Measurements from ENCODE around the gene GRIK4.
"Not testable (repeated sequence)": the region's sequence is repeated elsewhere in the genome, so short reads cannot be mapped to it uniquely, and the experiment has no call there.

GRIK4 gene

DNA sequence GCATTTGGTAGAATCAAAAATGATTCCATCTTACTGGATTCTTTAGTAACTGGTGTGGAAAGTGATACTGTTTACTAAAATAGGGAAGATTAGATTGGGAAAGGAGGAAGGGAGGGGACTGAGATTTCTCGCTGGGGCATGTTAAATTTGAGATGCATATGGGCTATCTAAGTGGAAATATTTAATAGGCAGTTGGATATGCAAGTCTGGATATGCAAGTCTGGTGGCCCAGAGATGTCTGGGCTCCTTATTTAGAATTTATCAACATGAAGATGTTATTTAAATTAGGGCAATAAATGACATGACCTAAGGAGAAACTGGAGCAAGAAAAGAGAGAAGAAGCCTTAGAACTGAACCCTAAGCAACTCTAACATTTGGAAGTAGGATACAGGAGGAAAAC is 495.4 kb downstream of the GRIK4 start:
- no peak overlapping the region for H3K4me3 ChIP-seq (ENCODE audit: low read length in 2 of 2)
- no peaks in the 10 kb centered on the region for H3K36me3 ChIP-seq (ENCODE audit: control insufficient read depth in 2 of 2, insufficient read depth in 2 of 2, low read length in 2 of 2)
- H3K27ac ChIP-seq (ENCODE audit: low read depth in 2 of 2, low read length in 2 of 2), result no peak overlapping the region
- no peaks in the 10 kb centered on the region for H3K27me3 ChIP-seq (ENCODE audit: control insufficient read depth in 2 of 2, insufficient read depth in 2 of 2, low read length in 2 of 2)
- H3K9me3 ChIP-seq (ENCODE audit: control insufficient read depth in 2 of 2, low read length in 2 of 2), result no peaks in the 10 kb centered on the region
- no peak overlapping the region for H3K9ac ChIP-seq (ENCODE audit: low read depth in 1 of 2, low read length in 2 of 2)
- no peaks in the 10 kb centered on the region for H3K4me1 ChIP-seq (ENCODE audit: control insufficient read depth in 2 of 2, insufficient read depth in 2 of 2, low read length in 2 of 2)

DNA sequence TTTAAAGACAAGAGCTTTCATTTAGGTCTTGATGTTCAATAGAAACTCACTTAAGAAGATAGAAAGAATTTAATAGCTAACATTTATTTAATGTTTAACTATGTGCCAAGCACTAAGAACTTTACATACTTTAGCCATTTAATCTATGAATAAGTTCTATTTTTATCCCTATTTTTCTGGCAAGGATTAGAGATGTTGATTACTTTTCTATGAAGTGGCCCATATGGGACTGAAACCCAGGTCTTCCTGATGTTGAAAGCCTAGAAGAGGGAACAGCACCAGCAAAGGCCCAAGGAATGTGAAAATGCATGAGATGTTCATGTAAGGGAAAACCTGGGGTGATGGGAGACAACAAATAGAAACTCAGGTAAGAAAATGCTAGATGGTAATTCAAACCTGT is 497.0 kb downstream of the GRIK4 start:
- H3K36me3 ChIP-seq (ENCODE audit: control insufficient read depth in 2 of 2, insufficient read depth in 2 of 2, low read length in 2 of 2), result no peaks in the 10 kb centered on the region
- no peaks in the 10 kb centered on the region for H3K4me1 ChIP-seq (ENCODE audit: control insufficient read depth in 2 of 2, insufficient read depth in 2 of 2, low read length in 2 of 2)
- no peaks in the 10 kb centered on the region for H3K27me3 ChIP-seq (ENCODE audit: control insufficient read depth in 2 of 2, insufficient read depth in 2 of 2, low read length in 2 of 2)
- H3K9me3 ChIP-seq (ENCODE audit: control insufficient read depth in 2 of 2, low read length in 2 of 2), result no peaks in the 10 kb centered on the region
- no peak overlapping the region for H3K4me3 ChIP-seq (ENCODE audit: low read length in 2 of 2)
- H3K9ac ChIP-seq (ENCODE audit: low read depth in 1 of 2, low read length in 2 of 2), result no peak overlapping the region
- H3K27ac ChIP-seq (ENCODE audit: low read depth in 2 of 2, low read length in 2 of 2), result no peak overlapping the region

DNA sequence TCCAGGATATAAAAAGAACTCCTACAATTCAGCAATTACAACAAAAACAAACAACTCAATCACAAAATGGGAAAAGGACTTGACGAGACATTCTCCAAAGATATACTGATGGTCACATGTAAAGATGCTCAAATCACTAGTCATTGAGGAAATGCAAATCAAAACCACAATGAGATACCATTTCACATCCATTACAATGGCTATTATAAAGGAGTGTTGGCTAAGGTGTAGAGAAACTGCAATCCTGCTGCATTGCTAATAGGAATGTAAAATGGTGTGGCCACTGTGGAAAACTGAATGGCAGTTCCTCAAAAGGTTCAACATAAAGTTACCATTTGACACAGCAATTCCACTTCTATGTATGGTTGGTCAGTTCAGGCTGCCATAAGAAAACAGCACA is 500.5 kb downstream of the GRIK4 start:
- H3K27ac ChIP-seq (ENCODE audit: low read depth in 2 of 2, low read length in 2 of 2), result no peak overlapping the region
- no peaks in the 10 kb centered on the region for H3K36me3 ChIP-seq (ENCODE audit: control insufficient read depth in 2 of 2, insufficient read depth in 2 of 2, low read length in 2 of 2)
- no peak overlapping the region for H3K9ac ChIP-seq (ENCODE audit: low read depth in 1 of 2, low read length in 2 of 2)
- H3K4me1 ChIP-seq (ENCODE audit: control insufficient read depth in 2 of 2, insufficient read depth in 2 of 2, low read length in 2 of 2), result no peaks in the 10 kb centered on the region
- H3K9me3 ChIP-seq (ENCODE audit: control insufficient read depth in 2 of 2, low read length in 2 of 2), result no peaks in the 10 kb centered on the region
- no peaks in the 10 kb centered on the region for H3K27me3 ChIP-seq (ENCODE audit: control insufficient read depth in 2 of 2, insufficient read depth in 2 of 2, low read length in 2 of 2)
- H3K4me3 ChIP-seq (ENCODE audit: low read length in 2 of 2), result no peak overlapping the region

DNA sequence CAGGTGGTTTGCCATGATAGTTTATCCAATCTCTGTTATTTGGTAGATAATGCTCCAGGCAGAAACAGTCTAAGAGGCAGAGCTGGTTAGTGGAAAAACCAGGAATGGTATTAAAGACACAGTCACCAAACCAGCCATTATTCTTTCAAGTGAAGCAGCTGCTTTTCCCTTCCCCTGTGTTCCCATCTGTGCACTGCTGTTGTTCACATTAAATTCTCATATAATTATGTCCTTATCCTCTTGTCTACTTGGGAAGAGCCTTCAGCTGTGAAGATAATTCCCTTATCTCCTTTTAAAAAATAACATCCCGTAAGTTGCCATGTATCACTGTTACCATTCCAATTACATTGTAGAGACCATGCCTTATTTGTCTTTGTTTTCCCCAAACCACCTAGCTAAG is 507.2 kb downstream of the GRIK4 start:
- no peak overlapping the region for H3K4me3 ChIP-seq (ENCODE audit: low read length in 2 of 2)
- H3K27ac ChIP-seq (ENCODE audit: low read depth in 2 of 2, low read length in 2 of 2), result no peak overlapping the region
- no peaks in the 10 kb centered on the region for H3K27me3 ChIP-seq (ENCODE audit: control insufficient read depth in 2 of 2, insufficient read depth in 2 of 2, low read length in 2 of 2)
- H3K9ac ChIP-seq (ENCODE audit: low read depth in 1 of 2, low read length in 2 of 2), result no peak overlapping the region
- no peaks in the 10 kb centered on the region for H3K9me3 ChIP-seq (ENCODE audit: control insufficient read depth in 2 of 2, low read length in 2 of 2)
- H3K36me3 ChIP-seq (ENCODE audit: control insufficient read depth in 2 of 2, insufficient read depth in 2 of 2, low read length in 2 of 2), result no peaks in the 10 kb centered on the region
- H3K4me1 ChIP-seq (ENCODE audit: control insufficient read depth in 2 of 2, insufficient read depth in 2 of 2, low read length in 2 of 2), result peaks cover 0 to 2% of the 10 kb centered on the region in 2 donors

DNA sequence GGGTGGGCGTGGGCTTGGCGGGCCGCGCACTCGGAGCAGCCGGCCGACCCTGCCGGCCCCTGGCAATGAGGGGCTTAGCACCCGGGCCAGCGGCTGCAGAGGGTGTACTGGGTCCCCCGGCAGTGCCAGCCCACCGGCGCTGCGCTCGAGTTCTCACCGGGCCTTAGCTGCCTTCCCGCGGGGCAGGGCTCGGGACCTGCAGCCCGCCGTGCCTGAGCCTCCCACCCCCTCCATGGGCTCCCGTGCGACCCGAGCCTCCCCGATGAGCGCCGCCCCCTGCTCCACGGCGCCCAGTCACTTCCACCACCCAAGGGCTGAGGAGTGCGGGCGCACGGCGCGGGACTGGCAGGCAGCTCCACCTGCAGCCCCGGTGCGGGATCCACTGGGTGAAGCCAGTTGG is 510.2 kb downstream of the GRIK4 start:
- H3K27me3 ChIP-seq (ENCODE audit: control insufficient read depth in 2 of 2, insufficient read depth in 2 of 2, low read length in 2 of 2), result not testable (repeated sequence)

DNA sequence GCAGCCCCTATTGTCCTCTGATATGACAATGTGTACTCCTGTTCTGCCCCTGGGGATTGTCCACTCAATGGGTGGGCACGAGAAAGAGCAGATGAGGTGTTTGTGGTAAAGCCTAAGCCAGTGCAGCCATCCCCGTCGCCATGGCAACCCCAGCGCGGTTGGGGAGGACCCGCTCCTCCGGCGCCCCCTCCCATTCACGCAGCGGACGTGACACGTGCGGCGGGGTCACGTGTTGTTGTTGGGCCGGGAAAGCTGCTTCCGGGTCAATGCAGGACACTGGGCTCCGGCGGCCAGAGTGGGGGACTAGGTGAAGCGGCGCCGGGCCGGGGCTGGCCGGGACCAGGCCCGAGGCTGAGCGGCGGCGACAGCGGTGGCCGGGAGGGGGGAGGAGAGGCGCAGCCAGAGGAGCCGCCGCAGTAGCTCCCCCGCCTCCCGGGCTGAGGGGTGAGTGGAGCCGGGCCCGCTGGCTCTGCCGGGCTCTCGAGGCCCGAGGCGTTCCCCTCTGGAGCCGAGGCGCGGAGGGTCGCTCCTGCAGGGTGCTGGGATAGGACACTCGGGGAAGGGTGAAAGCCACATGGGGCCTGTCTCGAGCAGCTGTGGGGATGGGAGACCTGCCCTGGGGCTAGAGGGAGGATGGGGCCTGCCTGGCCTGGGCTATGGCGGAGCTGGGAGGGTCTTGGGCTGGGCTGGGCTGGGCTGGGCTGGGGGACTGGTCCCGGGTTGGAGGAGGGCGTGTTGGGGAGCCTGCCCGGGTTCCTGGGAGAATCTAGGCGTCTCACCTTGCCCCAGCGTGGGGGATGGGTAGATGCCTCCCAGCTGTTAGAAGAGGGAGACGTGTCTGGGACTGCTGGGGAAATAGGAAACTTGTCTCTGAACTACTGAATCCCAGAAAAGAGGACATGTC is 512.6 kb downstream of the GRIK4 start, which contains the start of gene TBCEL:
TSS of gene TBCEL (plus strand) at position 255 of the 904 bp plus-strand sequence. CDS start 21,589 bp downstream, outside the sequence.
- H3K27me3 ChIP-seq (ENCODE audit: control insufficient read depth in 2 of 2, insufficient read depth in 2 of 2, low read length in 2 of 2), result no peaks in the 10 kb centered on the region
- peaks cover 8 to 12% of the 10 kb centered on the region in 2 donors for H3K4me1 ChIP-seq (ENCODE audit: control insufficient read depth in 2 of 2, insufficient read depth in 2 of 2, low read length in 2 of 2)
- peak within 1 kb of the TSS; percentile 60 to 63 for H3K9ac ChIP-seq (ENCODE audit: low read depth in 1 of 2, low read length in 2 of 2)
- peak within 1 kb of the TSS; percentile 76 to 85 for H3K4me3 ChIP-seq (ENCODE audit: low read length in 2 of 2)
- H3K9me3 ChIP-seq (ENCODE audit: control insufficient read depth in 2 of 2, low read length in 2 of 2), result no peaks in the 10 kb centered on the region
- no peak within 1 kb of the TSS for H3K27ac ChIP-seq (ENCODE audit: low read depth in 2 of 2, low read length in 2 of 2)
- no peaks in the 10 kb centered on the region for H3K36me3 ChIP-seq (ENCODE audit: control insufficient read depth in 2 of 2, insufficient read depth in 2 of 2, low read length in 2 of 2)

More for the DNA sequence above, 510.2 kb downstream of the GRIK4 start:
- not testable (repeated sequence) for H3K9me3 ChIP-seq (ENCODE audit: control insufficient read depth in 2 of 2, low read length in 2 of 2); H3K27ac ChIP-seq (ENCODE audit: low read depth in 2 of 2, low read length in 2 of 2); H3K36me3 ChIP-seq (ENCODE audit: control insufficient read depth in 2 of 2, insufficient read depth in 2 of 2, low read length in 2 of 2); H3K9ac ChIP-seq (ENCODE audit: low read depth in 1 of 2, low read length in 2 of 2); H3K4me3 ChIP-seq (ENCODE audit: low read length in 2 of 2)
- H3K4me1 ChIP-seq (ENCODE audit: control insufficient read depth in 2 of 2, insufficient read depth in 2 of 2, low read length in 2 of 2), result peaks cover 8 to 12% of the 10 kb centered on the region in 2 donors

DNA sequence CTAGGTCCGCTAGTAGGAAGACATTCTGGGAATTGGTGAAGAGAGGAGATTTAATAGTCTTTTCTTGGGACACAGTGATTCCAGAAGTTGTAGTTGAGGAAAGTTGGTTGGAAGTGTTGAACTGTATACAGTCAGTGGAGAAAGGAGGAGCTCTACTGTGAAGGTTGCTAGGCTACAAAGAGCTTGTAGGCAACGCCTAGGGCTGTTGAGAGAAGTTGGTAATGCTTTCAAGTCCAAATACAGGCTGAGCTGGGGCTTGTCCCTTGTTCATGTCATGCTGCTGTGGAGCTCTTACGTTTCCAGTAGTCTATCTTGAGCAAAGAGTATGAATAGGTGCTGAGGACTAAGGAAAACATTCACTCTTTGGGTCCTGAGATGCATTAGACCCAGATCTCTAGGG is 513.4 kb downstream of the GRIK4 start:
- Histone ChIP-seq H3K27ac (ENCODE audit: low read depth in 2 of 2, low read length in 2 of 2) (no peak overlapping the region), H3K9me3 (ENCODE audit: control insufficient read depth in 2 of 2, low read length in 2 of 2) (no peaks in the 10 kb centered on the region), H3K36me3 (ENCODE audit: control insufficient read depth in 2 of 2, insufficient read depth in 2 of 2, low read length in 2 of 2) (no peaks in the 10 kb centered on the region), H3K9ac (ENCODE audit: low read depth in 1 of 2, low read length in 2 of 2) (peak overlapping the region in 1 of 2 donors; percentile 29), H3K27me3 (ENCODE audit: control insufficient read depth in 2 of 2, insufficient read depth in 2 of 2, low read length in 2 of 2) (no peaks in the 10 kb centered on the region), H3K4me3 (ENCODE audit: low read length in 2 of 2) (peak overlapping the region; percentile 76 to 85), H3K4me1 (ENCODE audit: control insufficient read depth in 2 of 2, insufficient read depth in 2 of 2, low read length in 2 of 2) (peaks cover 8 to 12% of the 10 kb centered on the region in 2 donors)

DNA sequence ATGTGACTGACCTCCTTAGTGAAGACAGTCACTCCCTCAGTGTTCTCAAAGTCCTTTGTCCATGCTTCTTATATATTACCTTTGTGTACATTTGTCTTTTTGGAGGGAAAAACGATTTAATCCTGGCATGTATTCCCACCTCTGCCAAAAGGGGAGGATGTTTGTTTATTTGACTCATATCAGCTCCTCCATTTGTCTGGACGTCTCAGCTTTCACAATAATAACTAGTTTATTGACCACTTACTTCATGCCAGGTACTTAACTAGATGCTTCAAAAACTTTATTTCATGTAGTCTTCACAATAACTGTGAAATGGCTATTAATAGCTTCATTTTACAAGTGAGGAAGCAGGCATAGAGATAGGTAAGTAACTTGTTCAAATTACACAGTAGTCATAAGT is 517.6 kb downstream of the GRIK4 start:
- no peak overlapping the region for H3K4me3 ChIP-seq (ENCODE audit: low read length in 2 of 2)
- H3K27me3 ChIP-seq (ENCODE audit: control insufficient read depth in 2 of 2, insufficient read depth in 2 of 2, low read length in 2 of 2), result no peaks in the 10 kb centered on the region
- no peaks in the 10 kb centered on the region for H3K9me3 ChIP-seq (ENCODE audit: control insufficient read depth in 2 of 2, low read length in 2 of 2)
- H3K4me1 ChIP-seq (ENCODE audit: control insufficient read depth in 2 of 2, insufficient read depth in 2 of 2, low read length in 2 of 2), result peaks cover 8 to 9% of the 10 kb centered on the region in 2 donors
- no peaks in the 10 kb centered on the region for H3K36me3 ChIP-seq (ENCODE audit: control insufficient read depth in 2 of 2, insufficient read depth in 2 of 2, low read length in 2 of 2)
- no peak overlapping the region for H3K27ac ChIP-seq (ENCODE audit: low read depth in 2 of 2, low read length in 2 of 2)
- H3K9ac ChIP-seq (ENCODE audit: low read depth in 1 of 2, low read length in 2 of 2), result no peak overlapping the region

DNA sequence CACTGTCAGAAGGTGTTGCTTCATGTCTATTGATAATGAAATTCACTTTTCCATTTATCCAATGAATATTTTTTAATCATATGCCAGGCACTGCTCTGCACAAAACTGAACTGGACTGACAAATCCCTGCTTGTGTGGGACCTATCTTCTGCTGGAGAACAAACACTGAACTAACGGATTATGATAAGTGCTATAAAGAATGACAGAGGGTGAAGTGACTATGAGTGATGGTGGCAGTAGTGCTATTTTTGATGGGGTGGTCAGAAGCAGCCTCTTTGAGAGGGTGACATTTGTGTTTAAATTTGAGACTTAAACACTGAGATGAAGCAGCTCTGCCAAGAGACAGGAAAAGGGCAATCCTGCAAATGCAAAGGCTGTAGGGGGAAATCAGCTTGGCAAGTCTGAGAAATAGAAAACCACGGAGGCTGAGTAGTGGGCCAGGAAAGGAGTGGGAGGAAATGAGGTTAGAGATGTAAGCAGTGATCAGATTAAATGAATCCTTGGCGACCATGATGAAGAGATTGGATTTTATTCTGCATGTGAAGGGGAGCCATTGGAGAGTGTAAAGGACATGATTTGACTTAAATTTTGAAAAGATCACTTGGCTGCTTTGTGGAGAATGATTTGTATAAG is 518.4 kb downstream of the GRIK4 start:
- Histone ChIP-seq H3K9me3 (ENCODE audit: control insufficient read depth in 2 of 2, low read length in 2 of 2) (no peaks in the 10 kb centered on the region), H3K27ac (ENCODE audit: low read depth in 2 of 2, low read length in 2 of 2) (no peak overlapping the region), H3K27me3 (ENCODE audit: control insufficient read depth in 2 of 2, insufficient read depth in 2 of 2, low read length in 2 of 2) (no peaks in the 10 kb centered on the region), H3K9ac (ENCODE audit: low read depth in 1 of 2, low read length in 2 of 2) (no peak overlapping the region), H3K36me3 (ENCODE audit: control insufficient read depth in 2 of 2, insufficient read depth in 2 of 2, low read length in 2 of 2) (no peaks in the 10 kb centered on the region), H3K4me1 (ENCODE audit: control insufficient read depth in 2 of 2, insufficient read depth in 2 of 2, low read length in 2 of 2) (peaks cover 2 to 3% of the 10 kb centered on the region in 2 donors), H3K4me3 (ENCODE audit: low read length in 2 of 2) (no peak overlapping the region)

DNA sequence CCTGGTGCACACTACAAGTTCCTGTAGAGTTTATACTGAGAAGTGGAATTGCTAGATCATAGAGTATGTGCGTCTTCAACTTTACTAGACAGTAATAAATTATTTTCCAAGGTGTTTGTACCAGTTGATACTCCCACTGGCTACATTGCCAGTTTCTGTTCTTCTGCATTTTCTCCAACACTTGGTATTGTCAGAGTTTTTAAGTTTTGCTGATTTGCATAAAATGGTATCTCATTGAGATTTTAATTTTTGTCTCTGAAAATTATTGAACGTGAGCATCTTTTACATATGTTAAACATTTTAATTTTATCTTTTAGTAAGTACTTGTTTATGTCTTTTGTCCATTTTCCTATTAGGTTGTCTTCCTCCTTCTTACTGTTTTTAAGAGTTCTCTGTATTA is 519.6 kb downstream of the GRIK4 start:
- no peak overlapping the region for H3K4me3 ChIP-seq (ENCODE audit: low read length in 2 of 2)
- H3K4me1 ChIP-seq (ENCODE audit: control insufficient read depth in 2 of 2, insufficient read depth in 2 of 2, low read length in 2 of 2), result no peaks in the 10 kb centered on the region
- H3K27ac ChIP-seq (ENCODE audit: low read depth in 2 of 2, low read length in 2 of 2), result no peak overlapping the region
- H3K9ac ChIP-seq (ENCODE audit: low read depth in 1 of 2, low read length in 2 of 2), result no peak overlapping the region
- no peaks in the 10 kb centered on the region for H3K27me3 ChIP-seq (ENCODE audit: control insufficient read depth in 2 of 2, insufficient read depth in 2 of 2, low read length in 2 of 2)
- no peaks in the 10 kb centered on the region for H3K9me3 ChIP-seq (ENCODE audit: control insufficient read depth in 2 of 2, low read length in 2 of 2)
- no peaks in the 10 kb centered on the region for H3K36me3 ChIP-seq (ENCODE audit: control insufficient read depth in 2 of 2, insufficient read depth in 2 of 2, low read length in 2 of 2)

Data from mucosa of rectum (tissue), 2 donors.